WERI-Rb-1 (cell line): ENCODE data around the gene ERMN.

Experiments
- DNase-seq: peaks from one replicate; pipeline ENCODE4 v3.0.0-alpha.2; 2020
- H3K27ac ChIP-seq: fragments of 250-450 bp; sonication (Bioruptor Pico); 2 replicates; pipeline ENCODE4 v1.5.1; 2020; ENCODE audit warnings: mild to moderate bottlenecking, moderate library complexity
- H3K27me3 ChIP-seq: fragments of 250-450 bp; sonication (Bioruptor Pico); 2 replicates; pipeline ENCODE4 v1.5.1; 2021; ENCODE audit warnings: mild to moderate bottlenecking, low read depth, moderate library complexity; ENCODE audit not compliant: insufficient read depth, severe bottlenecking
- H3K36me3 ChIP-seq: fragments of 250-450 bp; sonication (Bioruptor Pico); 2 replicates; pipeline ENCODE4 v1.5.1; 2020; ENCODE audit warnings: mild to moderate bottlenecking, moderate library complexity
- H3K4me3 ChIP-seq: 2 replicates; pipeline ENCODE4 v1.5.1; 2011; ENCODE audit warnings: low read depth, mild to moderate bottlenecking, control low read depth, low read length
- H3K9me3 ChIP-seq: fragments of 250-450 bp; sonication (Bioruptor Pico); 2 replicates; pipeline ENCODE4 v1.5.1; 2021; ENCODE audit warnings: mild to moderate bottlenecking, moderate library complexity; ENCODE audit not compliant: severe bottlenecking
- TF ChIP-seq, protein P1 (sequence below): IDR thresholded peaks from 2 replicates; pipeline ENCODE4 v1.5.1; 2011; ENCODE audit warnings: low read depth, mild to moderate bottlenecking, control low read depth, inconsistent platforms, low read length

Gene ERMN

DNA sequence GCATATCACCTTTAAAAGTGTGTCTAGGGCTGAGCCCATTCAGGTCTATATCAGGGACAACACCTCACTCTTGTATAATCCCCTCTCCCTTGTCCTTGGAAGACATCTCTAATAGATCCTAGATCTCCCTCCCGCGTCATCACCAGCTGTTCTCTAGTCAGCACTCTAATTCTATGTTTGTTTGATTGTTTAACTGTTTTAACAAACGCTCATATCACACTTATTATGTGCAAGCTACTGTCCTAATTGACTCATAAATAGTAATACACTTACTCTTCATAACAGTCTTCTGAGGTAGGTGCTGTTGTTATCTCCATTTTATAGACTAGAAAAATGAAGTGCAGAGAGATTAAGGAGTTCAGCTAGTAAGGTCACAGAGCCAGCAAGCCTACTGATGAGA is 1.6 kb upstream of the ERMN start:
- Histone ChIP-seq H3K4me3 (peak overlapping the region; percentile 11; the same call in 1 of the 2 replicates), H3K27ac (peak overlapping the region; percentile 78), H3K27me3 (no peaks in the 10 kb centered on the region), H3K9me3 (no peaks in the 10 kb centered on the region), H3K36me3 (no peaks in the 10 kb centered on the region)
- TF ChIP-seq, protein P1, sequence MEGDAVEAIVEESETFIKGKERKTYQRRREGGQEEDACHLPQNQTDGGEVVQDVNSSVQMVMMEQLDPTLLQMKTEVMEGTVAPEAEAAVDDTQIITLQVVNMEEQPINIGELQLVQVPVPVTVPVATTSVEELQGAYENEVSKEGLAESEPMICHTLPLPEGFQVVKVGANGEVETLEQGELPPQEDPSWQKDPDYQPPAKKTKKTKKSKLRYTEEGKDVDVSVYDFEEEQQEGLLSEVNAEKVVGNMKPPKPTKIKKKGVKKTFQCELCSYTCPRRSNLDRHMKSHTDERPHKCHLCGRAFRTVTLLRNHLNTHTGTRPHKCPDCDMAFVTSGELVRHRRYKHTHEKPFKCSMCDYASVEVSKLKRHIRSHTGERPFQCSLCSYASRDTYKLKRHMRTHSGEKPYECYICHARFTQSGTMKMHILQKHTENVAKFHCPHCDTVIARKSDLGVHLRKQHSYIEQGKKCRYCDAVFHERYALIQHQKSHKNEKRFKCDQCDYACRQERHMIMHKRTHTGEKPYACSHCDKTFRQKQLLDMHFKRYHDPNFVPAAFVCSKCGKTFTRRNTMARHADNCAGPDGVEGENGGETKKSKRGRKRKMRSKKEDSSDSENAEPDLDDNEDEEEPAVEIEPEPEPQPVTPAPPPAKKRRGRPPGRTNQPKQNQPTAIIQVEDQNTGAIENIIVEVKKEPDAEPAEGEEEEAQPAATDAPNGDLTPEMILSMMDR: no peak
- DNase-seq: peak; percentile 55

DNA sequence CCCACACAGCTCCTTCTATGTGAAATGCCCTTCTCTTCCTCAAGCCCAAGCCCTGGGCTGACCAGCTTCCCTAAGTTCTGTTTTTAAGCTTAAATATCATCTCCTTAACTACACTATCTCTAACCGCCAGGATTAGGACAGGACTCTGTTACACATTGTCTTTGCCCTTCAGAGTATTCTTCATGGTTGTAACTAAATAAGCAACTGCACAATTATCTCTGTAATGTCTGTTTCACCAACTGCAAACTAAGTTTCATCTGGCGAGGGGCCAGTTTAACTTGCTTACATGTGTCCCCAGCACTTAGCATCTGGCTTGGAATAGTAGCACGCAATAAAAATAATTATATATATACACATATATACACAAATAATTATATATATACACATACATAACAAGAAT is 1.1 kb upstream of the ERMN start:
- TF ChIP-seq, protein P1: no peak
- DNase-seq: no peak
- H3K27me3 ChIP-seq: no peaks in the 10 kb centered on the region
- peak overlapping the region; percentile 69 for H3K27ac ChIP-seq
- no peaks in the 10 kb centered on the region for H3K9me3 ChIP-seq
- H3K36me3 ChIP-seq: no peaks in the 10 kb centered on the region
- no peak overlapping the region for H3K4me3 ChIP-seq

DNA sequence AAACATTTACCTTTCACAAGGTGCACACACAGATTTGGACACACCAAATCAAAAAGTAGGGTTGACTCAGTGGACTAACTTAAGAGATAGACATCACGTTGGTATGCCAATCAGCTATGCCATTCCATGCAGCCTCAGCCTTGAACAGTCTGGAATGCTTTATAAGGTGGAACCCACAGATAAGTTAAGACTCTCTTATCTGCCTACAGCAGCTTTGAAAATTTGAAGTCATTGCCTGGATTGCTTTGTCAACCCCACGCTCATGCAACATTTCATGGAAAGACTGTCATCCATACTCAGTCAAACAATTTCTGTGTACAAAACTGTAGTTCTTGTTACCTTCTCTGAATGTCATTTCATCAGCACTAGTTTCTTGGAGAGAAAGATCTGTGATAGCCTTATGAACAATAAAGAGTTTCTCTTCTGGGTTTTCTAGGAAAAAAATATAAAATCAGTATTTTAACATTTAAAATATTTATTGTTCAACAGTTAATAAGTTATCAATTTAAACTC is 1.2 kb downstream of the ERMN start:
- Histone ChIP-seq H3K27ac (no peak overlapping the region), H3K4me3 (no peak overlapping the region), H3K9me3 (no peaks in the 10 kb centered on the region), H3K27me3 (no peaks in the 10 kb centered on the region), H3K36me3 (no peaks in the 10 kb centered on the region)
- no peak for DNase-seq
- TF ChIP-seq, protein P1: no peak

DNA sequence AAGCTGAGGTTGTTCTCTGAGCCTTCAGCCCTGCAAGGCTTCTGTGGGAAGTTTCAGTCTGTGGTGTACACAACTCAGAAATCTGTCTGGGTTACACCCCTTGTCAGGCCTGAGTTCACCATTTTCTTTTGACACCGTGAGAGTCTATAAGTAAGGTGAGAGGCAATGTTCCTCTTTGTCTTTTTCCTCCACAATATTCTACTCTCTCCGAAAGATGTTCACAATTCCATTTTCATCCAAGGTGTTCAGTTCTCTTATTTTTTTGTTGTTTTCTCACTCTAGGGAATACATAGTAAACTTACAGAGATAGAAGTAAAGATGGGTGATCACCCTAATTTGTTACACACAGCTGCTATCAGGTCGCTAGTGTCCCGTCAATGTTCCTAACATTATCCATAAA is 3.2 kb downstream of the ERMN start:
- no peak for DNase-seq
- H3K9me3 ChIP-seq: no peaks in the 10 kb centered on the region
- H3K27me3 ChIP-seq: no peaks in the 10 kb centered on the region
- H3K4me3 ChIP-seq: no peak overlapping the region
- TF ChIP-seq, protein P1: no peak
- H3K36me3 ChIP-seq: no peaks in the 10 kb centered on the region
- no peak overlapping the region for H3K27ac ChIP-seq

DNA sequence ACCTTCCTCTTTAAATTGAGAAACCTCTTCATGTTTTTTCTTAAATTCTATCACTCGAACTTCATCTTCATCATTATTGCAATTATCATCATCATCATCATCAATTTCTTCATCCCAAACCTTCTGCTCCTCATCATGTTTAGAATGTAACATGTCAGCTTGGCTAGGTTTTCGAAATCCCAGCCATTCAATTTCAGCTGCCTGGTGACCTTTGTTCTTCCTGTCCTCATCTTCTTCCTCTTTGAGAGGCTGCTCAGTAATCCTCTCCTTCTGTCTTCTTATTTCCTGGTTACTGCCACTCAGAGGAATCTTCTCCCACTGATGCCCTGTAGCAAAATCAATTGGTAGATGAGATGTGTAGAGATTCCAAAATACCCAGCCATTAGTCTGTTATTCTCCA is 4.2 kb downstream of the ERMN start:
- no peaks in the 10 kb centered on the region for H3K27me3 ChIP-seq
- no peak overlapping the region for H3K27ac ChIP-seq
- no peaks in the 10 kb centered on the region for H3K9me3 ChIP-seq
- H3K4me3 ChIP-seq: no peak overlapping the region
- DNase-seq: no peak
- H3K36me3 ChIP-seq: no peaks in the 10 kb centered on the region
- TF ChIP-seq, protein P1: no peak

DNA sequence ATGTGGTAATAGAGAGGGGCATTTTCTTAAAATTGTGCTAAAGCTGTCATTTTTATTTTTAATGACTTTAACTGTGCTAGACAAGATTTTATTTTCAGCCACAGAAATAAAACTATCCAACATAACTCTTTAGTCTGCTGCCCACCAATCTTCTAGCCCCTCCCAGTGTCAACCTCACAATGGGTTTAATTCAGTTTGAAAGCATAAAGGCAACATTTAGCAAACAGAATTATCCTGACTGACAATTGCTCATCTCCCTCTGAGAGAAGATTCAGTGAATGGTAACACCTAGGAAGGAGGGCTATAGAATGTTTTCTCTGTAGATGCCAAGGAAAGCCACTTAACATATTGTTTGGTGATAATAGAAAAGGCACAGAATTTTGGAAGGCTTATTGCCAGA is 5.2 kb downstream of the ERMN start:
- H3K4me3 ChIP-seq: no peak overlapping the region
- H3K36me3 ChIP-seq: no peaks in the 10 kb centered on the region
- no peak for DNase-seq
- H3K9me3 ChIP-seq: no peaks in the 10 kb centered on the region
- TF ChIP-seq, protein P1: no peak
- H3K27me3 ChIP-seq: no peaks in the 10 kb centered on the region
- H3K27ac ChIP-seq: no peak overlapping the region
